Common myeloid progenitor, CD34-positive (primary cell): ENCODE measurements around the gene PWWP2A.
"Not testable (repeated sequence)": the region's sequence is repeated elsewhere in the genome, so short reads cannot be mapped to it uniquely, and the experiment has no call there.

Experiments
- CTCF ChIA-PET: fragments of 350-600 bp; sonication (Branson Sonifier 250); formaldehyde crosslinking; loops from one replicate; lab custom pipeline; 2021; ENCODE audit warnings: antibody characterized with exemption; lab: Charles Lee
- POLR2A ChIA-PET: fragments of 350-600 bp; sonication (Branson Sonifier 250); formaldehyde crosslinking; loops from one replicate; lab custom pipeline; 2021; ENCODE audit warnings: antibody characterized with exemption; lab: Charles Lee
- DNase-seq, 3 donors: peaks; one replicate each; pipeline versions ENCODE4 v3.0.0 to v3.0.0-alpha.2; 2013
- H3K27ac ChIP-seq, 2 experiments: 1 replicate in 1 of 2; 2 replicates in 1 of 2; pipeline ENCODE4 v1.7.0; 2013; ENCODE audit warnings: inconsistent platforms in 2 of 2, low read length in 2 of 2, mild to moderate bottlenecking in 2 of 2, low read depth in 1 of 2, moderate library complexity in 1 of 2; ENCODE audit not compliant: severe bottlenecking in 2 of 2, insufficient read depth in 1 of 2, poor library complexity in 1 of 2
- H3K27me3 ChIP-seq, 5 experiments: replicated peaks in 2 of 5; 1 replicate in 3 of 5; 2 replicates in 2 of 5; pipeline versions ENCODE4 v1.6.1 to v1.7.0; 2013; ENCODE audit warnings: low read length in 4 of 5, mild to moderate bottlenecking in 2 of 5, moderate library complexity in 2 of 5, inconsistent platforms in 1 of 5; ENCODE audit not compliant: insufficient read depth in 5 of 5, control insufficient read depth in 4 of 5
- H3K36me3 ChIP-seq, 4 experiments: 1 replicate in 2 of 4; 2 replicates in 2 of 4; pipeline versions ENCODE4 v1.6.1 to v1.7.0; 2013; ENCODE audit warnings: low read length in 3 of 4, control low read depth in 1 of 4, mild to moderate bottlenecking in 1 of 4; ENCODE audit not compliant: control insufficient read depth in 4 of 4, insufficient read depth in 4 of 4
- H3K4me1 ChIP-seq, 4 experiments: 1 replicate in 3 of 4; 2 replicates in 1 of 4; pipeline versions ENCODE4 v1.6.1 to v1.7.1; 2013; ENCODE audit warnings: low read length in 3 of 4, mild to moderate bottlenecking in 3 of 4, control low read depth in 1 of 4, inconsistent platforms in 1 of 4, moderate library complexity in 1 of 4; ENCODE audit not compliant: control insufficient read depth in 4 of 4, insufficient read depth in 4 of 4; ENCODE audit errors: control extremely low read depth in 1 of 4
- H3K4me3 ChIP-seq, 7 experiments: 1 replicate in 4 of 7; 2 replicates in 3 of 7; pipeline versions ENCODE4 v1.5.1 to v1.7.0; 2013; ENCODE audit warnings: mild to moderate bottlenecking in 7 of 7, low read length in 6 of 7, moderate library complexity in 6 of 7, inconsistent platforms in 2 of 7, low read depth in 2 of 7, control low read depth in 1 of 7; ENCODE audit not compliant: insufficient read depth in 4 of 7, control insufficient read depth in 1 of 7; ENCODE audit errors: extremely low read depth in 1 of 7
- H3K9me3 ChIP-seq, 5 experiments: 1 replicate in 4 of 5; 2 replicates in 1 of 5; pipeline versions ENCODE4 v1.6.1 to v1.7.1; 2013; ENCODE audit warnings: low read length in 4 of 5, mild to moderate bottlenecking in 2 of 5, inconsistent platforms in 1 of 5, low read depth in 1 of 5, moderate library complexity in 1 of 5; ENCODE audit not compliant: control insufficient read depth in 4 of 5, insufficient read depth in 2 of 5; ENCODE audit errors: control extremely low read depth in 1 of 5
- WGBS: methylation state at CpG from one replicate; pipeline ENCODE4 v1.1.5; 2013; ENCODE audit not compliant: insufficient coverage; 5-methylcytosine and 5-hydroxymethylcytosine counted together

The PWWP2A gene

DNA sequence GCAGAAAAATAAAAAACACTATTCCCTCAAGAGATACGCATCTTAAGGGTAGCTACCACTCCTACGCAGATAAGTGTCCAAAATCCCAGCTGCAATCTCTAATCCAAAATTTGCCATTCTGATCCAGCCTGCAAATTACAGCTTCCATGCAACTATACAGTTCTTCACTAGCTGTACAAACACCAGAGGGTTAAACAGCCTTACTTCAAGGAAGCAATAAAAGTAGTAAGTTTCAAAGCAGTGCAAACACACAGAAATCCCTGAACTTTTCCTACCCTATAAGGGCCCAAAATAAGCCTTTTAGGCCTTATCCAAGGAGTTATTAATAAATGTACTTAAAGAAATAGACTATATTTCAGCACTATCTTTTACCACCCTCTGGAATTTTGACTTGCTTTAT is 39.5 kb downstream of the PWWP2A start:
- DNase-seq, result no peak
- no peaks in the 10 kb centered on the region for H3K4me1 ChIP-seq
- no peaks in the 10 kb centered on the region for H3K27me3 ChIP-seq
- WGBS, result 100% methylated on average over 2 of the region's 2 CpGs
- CTCF ChIA-PET, result interaction anchor here (1.0 to 3.2 kb wide), 8 partner anchors 8 to 314 kb away, joined by 3 to 20 read pairs (median 7); partner anchors contain the start of gene FABP6
- no peak overlapping the region for H3K27ac ChIP-seq
- peaks cover 0 to 14% (median 3%) of the 10 kb centered on the region in 4 experiments for H3K36me3 ChIP-seq
- no peak overlapping the region for H3K4me3 ChIP-seq
- no peaks in the 10 kb centered on the region for H3K9me3 ChIP-seq
- POLR2A ChIA-PET, result interaction anchor here (0.6 kb wide), 1 partner anchor 12 kb away, joined by 3 read pairs; no protein-coding TSS in a partner anchor

GRCh38 chr5:160076997-160077396 is 42.3 kb downstream of the PWWP2A start:
- H3K9me3 ChIP-seq, result no peaks in the 10 kb centered on the region
- CTCF ChIA-PET, result interaction anchor here (0.6 to 1.7 kb wide), 2 partner anchors 42 to 268 kb away, joined by 3 to 5 read pairs; no protein-coding TSS in a partner anchor
- no CpG with 5 or more reads among the region's 2 CpGs for WGBS
- no peak for DNase-seq
- H3K36me3 ChIP-seq, result peaks cover 0 to 14% (median 3%) of the 10 kb centered on the region in 4 experiments
- no peaks in the 10 kb centered on the region for H3K27me3 ChIP-seq
- POLR2A ChIA-PET, result no interaction called here
- no peak overlapping the region for H3K4me3 ChIP-seq
- H3K4me1 ChIP-seq, result peaks cover 0 to 4% (median 2%) of the 10 kb centered on the region in 4 experiments
- no peak overlapping the region for H3K27ac ChIP-seq

DNA sequence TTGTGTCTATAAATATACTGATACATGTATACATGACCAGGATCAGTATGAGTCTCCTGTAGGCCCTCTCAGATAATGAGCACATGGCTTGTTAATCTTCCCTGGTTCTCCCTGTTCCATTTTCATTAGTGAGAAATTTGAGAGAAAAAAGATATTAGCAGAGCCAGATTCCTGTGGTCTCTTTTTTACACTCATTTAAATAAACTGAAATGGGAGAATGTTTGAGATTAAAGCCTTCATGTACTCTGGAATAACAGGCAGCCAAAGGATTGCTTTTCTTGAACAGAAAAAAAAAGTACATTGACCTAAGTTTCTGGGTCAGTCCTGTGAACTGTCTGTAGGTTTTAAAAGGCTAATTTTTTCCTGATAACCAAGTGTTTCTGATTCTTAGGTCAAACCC is 44.2 kb downstream of the PWWP2A start:
- Histone ChIP-seq H3K9me3 (no peaks in the 10 kb centered on the region), H3K27me3 (no peaks in the 10 kb centered on the region), H3K36me3 (peaks cover 0 to 14% (median 3%) of the 10 kb centered on the region in 4 experiments), H3K4me1 (peaks cover 8 to 15% (median 11%) of the 10 kb centered on the region in 4 experiments), H3K27ac (no peak overlapping the region), H3K4me3 (no peak overlapping the region)
- ChIA-PET POLR2A (no interaction called here), CTCF (no interaction called here)
- DNase-seq, result no peak

GRCh38 chr5:160071916-160072315 is 47.3 kb downstream of the PWWP2A start:
- WGBS, result 5% methylated on average over 2 of the region's 2 CpGs
- DNase-seq, result peak in 2 of 3 donors; percentile 5 to 7
- Histone ChIP-seq H3K9me3 (no peaks in the 10 kb centered on the region), H3K27ac (no peak overlapping the region), H3K4me1 (peaks cover 8 to 15% (median 11%) of the 10 kb centered on the region in 4 experiments), H3K4me3 (no peak overlapping the region), H3K27me3 (no peaks in the 10 kb centered on the region), H3K36me3 (peaks cover 0 to 3% (median 0%) of the 10 kb centered on the region in 4 experiments)
- CTCF ChIA-PET, result interaction anchor here (1.0 to 3.1 kb wide), 6 partner anchors 9 to 322 kb away, joined by 3 to 20 read pairs (median 4); no protein-coding TSS in a partner anchor
- POLR2A ChIA-PET, result no interaction called here

GRCh38 chr5:160071516-160071915 is 47.7 kb downstream of the PWWP2A start:
- H3K27ac ChIP-seq, result no peak overlapping the region
- H3K36me3 ChIP-seq, result peaks cover 0 to 2% (median 0%) of the 10 kb centered on the region in 4 experiments
- 17% methylated on average over 4 of the region's 8 CpGs for WGBS
- no peaks in the 10 kb centered on the region for H3K27me3 ChIP-seq
- CTCF ChIA-PET, result interaction anchor here (1.0 to 3.1 kb wide), 6 partner anchors 9 to 322 kb away, joined by 3 to 20 read pairs (median 4); no protein-coding TSS in a partner anchor
- H3K4me1 ChIP-seq, result peaks cover 8 to 15% (median 11%) of the 10 kb centered on the region in 4 experiments
- H3K4me3 ChIP-seq, result peak overlapping the region in 1 of 7 experiments; percentile 4
- DNase-seq, result peak in 2 of 3 donors; percentile 35 to 44
- POLR2A ChIA-PET, result no interaction called here
- no peaks in the 10 kb centered on the region for H3K9me3 ChIP-seq

- H3K4me3 ChIP-seq, H3K27ac ChIP-seq, DNase-seq, POLR2A ChIA-PET, H3K9me3 ChIP-seq, H3K27me3 ChIP-seq: not testable (repeated sequence)
- 100% methylated on average over 3 of the region's 5 CpGs for whole genome bisulfite sequencing
- peaks cover 5 to 17% (median 8%) of the 10 kb centered on the region in 4 experiments for H3K36me3 ChIP-seq
- CTCF ChIA-PET, result interaction anchor here (0.6 to 1.3 kb wide), 3 partner anchors 12 to 321 kb away, joined by 4 to 5 read pairs (median 4); no protein-coding TSS in a partner anchor
- peaks cover 8 to 17% (median 13%) of the 10 kb centered on the region in 4 experiments for H3K4me1 ChIP-seq
Observed at GRCh38 chr5:160069120-160069519, 50.1 kb downstream of the PWWP2A start.

- WGBS, result 28% methylated on average over 3 of the region's 9 CpGs
- Histone ChIP-seq H3K4me3 (no peak overlapping the region), H3K9me3 (no peaks in the 10 kb centered on the region), H3K36me3 (peaks cover 10 to 41% (median 22%) of the 10 kb centered on the region in 4 experiments), H3K27me3 (no peaks in the 10 kb centered on the region), H3K27ac (no peak overlapping the region), H3K4me1 (peaks cover 0 to 6% (median 0%) of the 10 kb centered on the region in 4 experiments)
- POLR2A ChIA-PET, result interaction anchor here (0.6 kb wide), 1 partner anchor 65 kb away, joined by 4 read pairs; no protein-coding TSS in a partner anchor
- DNase-seq, result peak in 1 of 3 donors; percentile 3
- CTCF ChIA-PET, result interaction anchor here (2.7 kb wide), 1 partner anchor 15 kb away, joined by 12 read pairs; no protein-coding TSS in a partner anchor
Observed at GRCh38 chr5:160064995-160065614, 54.1 kb downstream of the PWWP2A start.
